GM18867 (cell line): ENCODE measurements around the gene ISG20L2.

ENCODE experiments used
- ATAC-seq: cut with Tn5 transposase; IDR thresholded peaks from one replicate; pipeline ENCODE4 v1.9.1; 2021; ENCODE audit warnings: mild to moderate bottlenecking, moderate library complexity; ENCODE audit not compliant: unreplicated experiment

The ISG20L2 gene

GRCh38 chr1:156691191-156691590, 37.4 kb downstream of the ISG20L2 start:
- ATAC-seq, result no peak

GRCh38 chr1:156690675-156691036, 37.9 kb downstream of the ISG20L2 start:
- no peak for ATAC-seq

GRCh38 chr1:156689953-156690674, 38.5 kb downstream of the ISG20L2 start:
- ATAC-seq, result no peak

- ATAC-seq, result peak; percentile 82
Measured at GRCh38 chr1:156689035-156689952, 39.3 kb downstream of the ISG20L2 start.

GRCh38 chr1:156684227-156684782, 44.3 kb downstream of the ISG20L2 start:
- peak; percentile 42 for ATAC-seq

- ATAC-seq, result no peak
Measured at GRCh38 chr1:156682166-156682890, 46.2 kb downstream of the ISG20L2 start.

GRCh38 chr1:156681196-156681960, 47.2 kb downstream of the ISG20L2 start:
- no peak for ATAC-seq

- ATAC-seq, result no peak
Measured at GRCh38 chr1:156680056-156680455, 48.5 kb downstream of the ISG20L2 start.

- ATAC-seq, result no peak
Measured at GRCh38 chr1:156677616-156678596, 50.7 kb downstream of the ISG20L2 start.

- no peak for ATAC-seq
Measured at GRCh38 chr1:156676820-156677615, 51.5 kb downstream of the ISG20L2 start, which contains the start of gene NES. TSS of gene NES (minus strand) at chr1:156677407. CDS start at chr1:156677264, 143 bp downstream.

- no peak for ATAC-seq
Measured at GRCh38 chr1:156676114-156676819, 52.3 kb downstream of the ISG20L2 start.

GRCh38 chr1:156675210-156676113, 53.1 kb downstream of the ISG20L2 start:
- no peak for ATAC-seq

GRCh38 chr1:156673387-156674121, 55.0 kb downstream of the ISG20L2 start:
- no peak for ATAC-seq
